ENCODE results near the gene GPER1.
"Not testable (repeated sequence)": the region's sequence is repeated elsewhere in the genome, so short reads cannot be mapped to it uniquely, and the experiment has no call there.

The GPER1 gene

GRCh38 chr7:1106063-1106792 is 18.3 kb downstream of the GPER1 start:
- DNase-seq, result no peak

- no peak for DNase-seq
These were observed 19.0 kb downstream of the GPER1 start for GRCh38 chr7:1106793-1107421.

- DNase-seq, result no peak
These were observed 20.5 kb downstream of the GPER1 start for GRCh38 chr7:1108264-1108920.

- no peak for DNase-seq
These were observed 21.8 kb downstream of the GPER1 start for GRCh38 chr7:1109581-1110310.

GRCh38 chr7:1110358-1110757 is 22.4 kb downstream of the GPER1 start:
- DNase-seq, result no peak

- DNase-seq, result no peak
These were observed 23.2 kb downstream of the GPER1 start for GRCh38 chr7:1111156-1111555.

- no peak for DNase-seq
These were observed 24.2 kb downstream of the GPER1 start for GRCh38 chr7:1112109-1112508.

GRCh38 chr7:1112625-1113547 is 25.0 kb downstream of the GPER1 start:
- DNase-seq, result no peak

- no peak for DNase-seq
These were observed 25.6 kb downstream of the GPER1 start for GRCh38 chr7:1113548-1113885.

GRCh38 chr7:1114088-1114487 is 26.2 kb downstream of the GPER1 start:
- DNase-seq, result no peak

- no peak for DNase-seq
These were observed 26.6 kb downstream of the GPER1 start for GRCh38 chr7:1114505-1114904.

GRCh38 chr7:1115171-1116045 is 27.5 kb downstream of the GPER1 start:
- not testable (repeated sequence) for DNase-seq

- not testable (repeated sequence) for DNase-seq
These were observed 28.6 kb downstream of the GPER1 start for GRCh38 chr7:1116383-1117008.

- no peak for DNase-seq
These were observed 29.5 kb downstream of the GPER1 start for GRCh38 chr7:1117321-1117928.

GRCh38 chr7:1119201-1119600 is 31.3 kb downstream of the GPER1 start:
- DNase-seq, result no peak

- DNase-seq, result no peak
These were observed 32.9 kb downstream of the GPER1 start for GRCh38 chr7:1120791-1121190.

GRCh38 chr7:1121476-1121875 is 33.6 kb downstream of the GPER1 start:
- no peak for DNase-seq

- no peak for DNase-seq
These were observed 34.2 kb downstream of the GPER1 start for GRCh38 chr7:1121886-1122831.

GRCh38 chr7:1122832-1123501 is 35.1 kb downstream of the GPER1 start:
- DNase-seq, result no peak

Measured in activated CD4-positive, alpha-beta T cell treated with anti-CD3 and anti-CD28 coated beads for 4 hours (primary cell).